Mammary epithelial cell (primary cell): ENCODE results near the gene TMEM120A.

Experiments used
- CTCF ChIP-seq, 2 donors: IDR thresholded peaks in 1 of 2; conservative IDR thresholded peaks in 1 of 2; 2 replicates each; pipeline ENCODE4 v1.5.1; 2011 to 2012; ENCODE audit warnings: inconsistent platforms in 2 of 2, low read length in 2 of 2, mild to moderate bottlenecking in 2 of 2, control low read depth in 1 of 2, low read depth in 1 of 2; ENCODE audit not compliant: insufficient read depth in 1 of 2; ENCODE audit errors: extremely low read depth in 1 of 2
- EZH2 ChIP-seq: IDR thresholded peaks from 2 replicates; pipeline ENCODE4 v1.6.1; 2012; ENCODE audit warnings: low read length, inconsistent platforms, borderline replicate concordance

- TF ChIP-seq CTCF (conservative IDR thresholded peaks at IDR 0.05 in 1 of 2, IDR thresholded peaks at IDR 0.05 in 1 of 2; ENCODE audit: extremely low read depth in 1 of 2, insufficient read depth in 1 of 2, low read depth in 1 of 2, low read length in 2 of 2) (no peak), EZH2 (no peak)
Observed at GRCh38 chr7:75969704-75970498, 24.5 kb downstream of the TMEM120A start.
